LoVo (cell line): ENCODE results near the gene ZSCAN32.

Experiments
- DNase-seq: peaks from one replicate; pipeline ENCODE4 v3.0.0-alpha.2; 2016; ENCODE audit warnings: low spot score

Gene ZSCAN32

DNA sequence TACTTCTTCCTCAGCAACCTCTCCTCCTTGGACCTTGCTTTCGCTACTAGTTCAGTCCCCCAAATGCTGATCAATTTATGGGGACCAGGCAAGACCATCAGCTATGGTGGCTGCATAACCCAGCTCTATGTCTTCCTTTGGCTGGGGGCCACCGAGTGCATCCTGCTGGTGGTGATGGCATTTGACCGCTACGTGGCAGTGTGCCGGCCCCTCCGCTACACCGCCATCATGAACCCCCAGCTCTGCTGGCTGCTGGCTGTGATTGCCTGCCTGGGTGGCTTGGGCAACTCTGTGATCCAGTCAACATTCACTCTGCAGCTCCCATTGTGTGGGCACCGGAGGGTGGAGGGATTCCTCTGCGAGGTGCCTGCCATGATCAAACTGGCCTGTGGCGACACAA, 44.7 kb downstream of the ZSCAN32 start:
- DNase-seq = no peak

DNA sequence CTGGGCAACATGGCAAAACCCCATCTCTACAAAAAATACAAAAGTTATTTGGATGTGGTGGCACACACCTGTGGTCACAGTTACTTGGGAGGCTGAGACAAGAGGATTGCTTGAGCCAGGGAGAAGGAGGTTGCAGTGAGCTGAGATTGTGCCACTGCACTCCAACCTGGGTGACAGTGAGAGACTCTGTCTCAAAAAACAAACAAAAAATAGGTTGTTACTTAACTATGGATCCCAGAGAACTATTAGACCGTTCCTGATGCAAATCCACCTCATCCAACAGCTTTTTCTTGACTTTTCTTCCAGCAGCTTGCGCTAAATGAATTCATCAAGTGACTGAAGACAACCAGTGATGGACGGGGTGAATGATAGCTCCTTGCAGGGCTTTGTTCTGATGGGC, 45.2 kb downstream of the ZSCAN32 start, which contains the start of gene OR2C1:
OR2C1 (plus strand) TSS at position 301 of the 400 bp plus-strand sequence; CDS start at position 353, 52 bp downstream.
- no peak for DNase-seq

DNA sequence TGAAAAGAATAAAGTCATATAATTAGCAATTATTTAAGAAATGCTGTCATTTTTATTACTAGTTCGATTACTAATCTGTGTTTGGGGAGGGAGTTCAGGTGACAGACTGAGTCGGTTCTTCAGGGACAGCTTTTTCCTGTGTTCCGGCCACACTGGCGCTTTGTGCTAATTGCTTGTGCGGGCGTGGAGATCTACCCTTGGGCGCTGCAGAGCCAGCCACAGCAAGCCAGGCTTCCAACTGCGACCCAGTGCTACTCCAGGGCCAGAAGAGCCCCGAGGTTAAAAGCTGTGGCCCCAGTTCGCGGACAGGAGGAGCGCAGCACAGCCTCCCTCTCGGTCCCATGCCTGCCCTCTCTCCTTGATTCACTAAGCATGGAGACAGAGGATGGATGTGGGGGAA, 51.6 kb downstream of the ZSCAN32 start:
- DNase-seq = no peak

DNA sequence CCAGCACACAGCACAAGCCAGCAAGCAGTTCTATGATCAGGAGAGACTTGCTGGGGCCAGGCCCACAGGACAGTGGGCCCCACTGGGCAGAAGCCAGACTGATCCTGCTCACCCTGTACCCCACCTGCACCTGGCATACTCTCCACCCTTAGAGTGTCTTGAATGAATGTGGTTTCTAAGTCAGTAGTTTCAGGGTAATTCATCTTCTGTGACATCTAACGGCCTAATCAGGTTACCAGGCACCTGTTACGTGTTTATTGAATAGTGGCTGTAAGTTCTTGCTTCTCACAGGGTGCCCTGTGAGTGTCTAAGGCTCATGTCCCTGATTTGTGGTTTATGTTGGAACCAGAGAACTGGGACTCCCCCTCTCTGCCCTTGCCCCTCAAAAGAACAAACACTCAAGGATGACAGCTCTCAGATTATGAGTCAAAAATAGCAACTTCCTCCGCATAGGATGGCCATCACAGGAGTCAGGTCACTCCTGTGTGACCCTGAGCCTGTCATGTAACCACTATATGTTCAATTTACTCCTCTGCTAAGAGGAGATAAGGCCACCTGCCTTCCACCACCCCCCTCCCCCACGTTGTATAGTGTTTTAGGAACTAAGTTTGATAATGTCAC, 52.1 kb downstream of the ZSCAN32 start:
- DNase-seq = no peak

DNA sequence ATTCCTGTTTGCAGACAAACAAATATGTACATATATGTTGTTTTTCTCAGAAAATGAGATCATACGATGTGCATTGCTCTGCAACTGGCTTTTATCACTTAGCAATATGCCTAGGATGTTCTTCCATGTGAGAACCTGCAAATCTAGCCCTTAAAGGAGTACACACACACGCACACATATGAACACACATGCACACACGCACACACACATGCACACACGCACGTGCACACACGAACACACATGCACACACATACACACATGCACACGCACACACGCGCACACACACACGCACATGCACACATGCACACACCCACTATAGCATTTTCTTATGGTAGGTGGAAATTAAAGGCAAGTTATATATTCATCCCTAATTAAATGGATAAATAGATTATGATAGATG, 53.2 kb downstream of the ZSCAN32 start:
- DNase-seq = no peak

DNA sequence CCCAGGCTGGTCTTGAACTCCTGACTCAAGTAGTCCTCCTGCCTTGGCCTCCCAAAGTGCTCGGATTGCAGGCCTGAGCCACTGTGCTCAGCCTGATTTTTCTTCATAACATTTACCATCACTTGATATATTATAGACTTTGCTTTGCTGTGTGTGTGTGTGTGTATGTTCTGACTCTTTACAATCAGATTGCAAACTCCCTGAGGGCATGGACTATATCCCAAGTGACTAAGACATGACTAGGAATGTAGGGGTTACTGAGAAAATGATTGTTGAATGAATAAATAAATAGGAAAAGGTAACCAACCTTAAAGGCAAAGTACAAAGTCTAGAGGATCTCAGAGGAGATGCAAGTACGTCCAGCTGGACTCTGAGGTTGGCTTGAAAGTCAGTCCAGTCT, 54.8 kb downstream of the ZSCAN32 start:
- no peak for DNase-seq
